ENCODE measurements around the gene POMT1. TPM values are rescaled to one million over a fixed set of nuclear protein-coding genes. Genes with fewer than 3 reads are reported as not detected.

POMT1 gene
- total RNA-seq, 2 experiments from 2014 or later, result 50.1 to 50.5 TPM

GRCh38 chr9:131554843-131555351 lies 52.2 kb downstream of the POMT1 start:
- no peaks in the 10 kb centered on the region for H3K36me3 Mint-ChIP-seq (ENCODE audit: low read depth)
- intact Hi-C loops (cut with DNase I, micrococcal nuclease), result no loop called here
- H3K36me3 ChIP-seq (ENCODE audit: insufficient read depth, low read length), result no peaks in the 10 kb centered on the region
- no peaks in the 10 kb centered on the region for H3K4me1 Mint-ChIP-seq (ENCODE audit: low read depth)
- peak; percentile 48 for ATAC-seq (ENCODE audit: poor library complexity)
- no peaks in the 10 kb centered on the region for H3K4me1 ChIP-seq (ENCODE audit: insufficient read depth, low read length)
- no peak overlapping the region for H3K27ac ChIP-seq (ENCODE audit: low read depth in 1 of 2, low read length in 2 of 2)
- no peaks in the 10 kb centered on the region for H3K9me3 Mint-ChIP-seq
- peak in 1 of 14 experiments; percentile 21 for DNase-seq
- no peak overlapping the region for H3K27ac Mint-ChIP-seq
- no peak overlapping the region for H3K4me3 Mint-ChIP-seq
- H3K27me3 Mint-ChIP-seq, result peaks cover 58% of the 10 kb centered on the region
- peaks cover 0 to 14% of the 10 kb centered on the region in 2 experiments for H3K9me3 ChIP-seq (ENCODE audit: control insufficient read depth in 1 of 2, insufficient read depth in 1 of 2, low read length in 2 of 2)
- no peak overlapping the region for H3K4me3 ChIP-seq (ENCODE audit: low read length)
- CTCF ChIA-PET, result no interaction called here
- POLR2A ChIA-PET, result interaction anchor here (0.6 to 1.2 kb wide), 2 partner anchors 15 to 325 kb away, joined by 3 read pairs; no protein-coding TSS in a partner anchor
- TF ChIP-seq CTCF (IDR thresholded peaks at IDR 0.05), result no peak
- peaks cover 20 to 25% of the 10 kb centered on the region in 2 experiments for H3K27me3 ChIP-seq (ENCODE audit: control insufficient read depth in 1 of 2, insufficient read depth in 2 of 2, low read length in 2 of 2)

- intact Hi-C loops (cut with DNase I, micrococcal nuclease), result no loop called here
- no peak for ATAC-seq (ENCODE audit: poor library complexity)
- H3K4me3 Mint-ChIP-seq, result no peak overlapping the region
These were observed 53.3 kb downstream of the POMT1 start for GRCh38 chr9:131555841-131556673.

More at GRCh38 chr9:131555841-131556673, 53.3 kb downstream of the POMT1 start:
- POLR2A ChIA-PET, result interaction anchor here (1.2 kb wide), 1 partner anchor 16 kb away, joined by 3 read pairs; no protein-coding TSS in a partner anchor
- Histone ChIP-seq H3K9me3 (ENCODE audit: control insufficient read depth in 1 of 2, insufficient read depth in 1 of 2, low read length in 2 of 2) (peaks cover 0 to 14% of the 10 kb centered on the region in 2 experiments), H3K27ac (ENCODE audit: low read depth in 1 of 2, low read length in 2 of 2) (no peak overlapping the region), H3K4me3 (ENCODE audit: low read length) (no peak overlapping the region), H3K4me1 (ENCODE audit: insufficient read depth, low read length) (no peaks in the 10 kb centered on the region), H3K36me3 (ENCODE audit: insufficient read depth, low read length) (no peaks in the 10 kb centered on the region), H3K27me3 (ENCODE audit: control insufficient read depth in 1 of 2, insufficient read depth in 2 of 2, low read length in 2 of 2) (peaks cover 20 to 25% of the 10 kb centered on the region in 2 experiments)
- Mint-ChIP-seq H3K27ac (no peak overlapping the region), H3K9me3 (no peaks in the 10 kb centered on the region), H3K4me1 (ENCODE audit: low read depth) (no peaks in the 10 kb centered on the region), H3K36me3 (ENCODE audit: low read depth) (no peaks in the 10 kb centered on the region), H3K27me3 (peaks cover 49% of the 10 kb centered on the region)
- DNase-seq, result no peak
- CTCF ChIA-PET, result no interaction called here
- TF ChIP-seq CTCF (IDR thresholded peaks at IDR 0.05), result no peak

Data from CD4-positive, alpha-beta T cell (primary cell).